Fibroblast of skin of left quadriceps (primary cell): ENCODE results near the gene RNF157.
"Not testable (repeated sequence)": the region's sequence is repeated elsewhere in the genome, so short reads cannot be mapped to it uniquely, and the experiment has no call there.

Source experiments
- DNase-seq, 2 experiments: peaks; one replicate each; pipeline ENCODE4 v3.0.0-alpha.2; 2013; ENCODE audit warnings: low read depth in 2 of 2

RNF157 gene

DNA sequence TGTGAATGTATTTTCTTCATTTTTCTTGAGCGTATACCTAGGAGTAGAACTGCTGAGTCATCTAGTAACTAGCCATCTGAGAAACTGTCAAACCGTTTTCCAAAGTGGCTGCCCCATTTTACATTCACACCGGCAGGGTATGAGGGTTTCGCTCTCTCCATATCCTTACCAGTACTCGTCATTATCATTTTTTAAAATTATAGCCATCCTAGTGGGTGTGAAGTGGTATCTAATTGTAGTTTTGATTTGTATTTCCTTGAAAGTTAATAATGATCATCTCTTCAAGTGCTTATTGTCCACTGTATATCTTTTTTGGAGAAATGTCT, 6.0 kb downstream of the RNF157 start:
- no peak for DNase-seq

DNA sequence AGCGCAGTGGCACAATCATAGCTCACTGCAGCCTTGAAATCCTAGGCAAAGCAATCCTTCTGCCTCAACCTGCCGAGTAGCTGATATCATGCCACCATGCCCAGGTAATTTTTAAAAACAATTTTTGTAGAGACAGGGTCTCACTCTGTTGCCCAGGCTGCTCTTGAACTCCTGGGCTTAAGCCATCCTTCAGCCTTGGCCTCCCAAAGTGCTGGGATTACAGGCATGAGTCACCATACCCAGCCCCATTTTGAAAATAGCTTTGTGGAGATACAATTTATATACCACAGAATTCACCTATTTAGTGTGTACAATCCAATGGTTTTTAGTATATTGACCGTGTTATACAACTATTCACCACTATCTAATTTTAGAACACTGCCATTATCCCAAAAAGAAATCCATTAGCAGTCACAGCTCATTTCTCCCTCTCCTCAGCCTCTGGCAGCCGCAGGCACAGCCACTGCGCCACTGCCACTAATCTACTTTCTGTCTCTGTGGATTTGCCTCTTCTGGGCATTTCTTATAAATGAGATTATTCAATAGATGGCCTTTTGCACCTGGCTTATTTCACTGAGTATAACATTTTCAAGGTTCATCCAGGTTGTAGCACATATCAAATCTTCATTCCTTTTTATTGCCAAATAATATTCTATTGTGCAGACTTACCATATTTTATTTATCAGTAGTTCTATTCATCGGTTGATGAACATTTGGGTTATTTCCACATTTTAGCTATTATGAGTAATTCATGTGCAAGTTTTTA, 6.5 kb downstream of the RNF157 start:
- DNase-seq = no peak

DNA sequence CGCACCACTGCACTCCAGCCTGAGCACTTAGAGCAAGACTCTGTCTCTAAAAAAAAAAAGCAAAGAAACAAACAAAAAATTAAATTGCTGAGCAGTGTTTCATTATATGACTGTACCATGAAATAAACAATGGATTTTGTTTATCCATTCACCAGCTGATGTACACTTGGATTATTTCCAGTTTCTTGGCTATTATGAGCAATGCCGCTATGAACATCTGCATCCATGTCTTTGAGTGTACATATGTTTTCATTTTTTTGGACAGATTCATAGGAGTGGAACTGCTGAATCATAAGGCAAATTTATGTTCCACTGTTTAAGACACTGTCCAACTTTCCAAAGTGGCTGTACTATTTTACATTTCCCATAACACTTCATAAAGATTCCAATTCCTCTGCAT, 8.0 kb downstream of the RNF157 start:
- peak; percentile 87 to 89 for DNase-seq

DNA sequence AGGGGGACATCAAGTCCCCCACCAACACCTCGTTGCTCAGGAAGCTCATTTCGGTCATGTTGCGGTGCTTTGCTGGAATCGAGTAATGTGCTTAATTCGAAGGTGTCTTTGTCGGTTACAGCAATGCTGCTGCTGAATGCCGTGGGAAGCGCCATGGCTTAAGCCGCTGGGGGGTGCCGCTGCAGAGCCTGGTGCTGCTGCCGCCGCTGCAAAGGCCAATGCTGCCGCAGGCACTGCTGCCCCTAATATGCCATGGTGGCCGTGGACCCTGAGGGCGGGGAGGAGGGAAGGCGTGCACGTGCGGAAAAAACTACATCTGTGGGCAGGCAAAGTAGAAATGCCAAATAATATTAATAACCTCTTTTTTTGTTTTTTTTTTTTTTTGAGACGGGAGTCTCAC, 13.5 kb downstream of the RNF157 start:
- not testable (repeated sequence) for DNase-seq

DNA sequence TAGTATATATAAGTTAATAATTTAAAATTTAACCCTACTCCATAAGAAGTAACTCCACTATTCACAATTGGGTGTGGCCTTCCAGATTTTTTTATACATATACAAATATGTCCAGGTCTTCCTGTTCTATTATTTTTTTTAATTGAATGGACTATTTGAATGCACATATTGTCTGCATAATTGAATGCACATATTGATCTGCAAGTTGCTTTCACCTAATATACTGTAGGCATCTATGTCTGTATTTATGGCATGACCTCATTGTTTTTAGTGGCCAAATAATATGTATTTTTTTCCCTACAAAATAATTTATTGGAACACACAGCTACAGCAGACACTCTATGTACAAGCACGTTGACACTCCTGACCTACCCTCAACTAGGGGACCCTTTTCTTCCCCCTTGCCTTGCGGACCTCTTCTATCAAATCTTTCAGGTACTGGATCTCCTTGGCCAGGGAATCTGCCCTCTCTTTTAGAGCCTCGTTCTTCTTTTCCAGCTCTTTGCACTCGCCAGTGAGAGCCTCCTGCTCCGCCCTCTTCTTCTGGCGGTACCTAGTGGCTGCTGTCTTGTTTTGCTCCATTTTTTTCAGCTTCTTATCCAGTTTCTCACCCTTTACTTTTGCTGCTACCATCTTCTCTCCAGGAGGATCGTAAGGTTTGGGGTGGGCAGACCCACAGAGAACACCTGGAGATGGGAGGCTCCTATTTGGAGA, 14.8 kb downstream of the RNF157 start:
- not testable (repeated sequence) for DNase-seq

DNA sequence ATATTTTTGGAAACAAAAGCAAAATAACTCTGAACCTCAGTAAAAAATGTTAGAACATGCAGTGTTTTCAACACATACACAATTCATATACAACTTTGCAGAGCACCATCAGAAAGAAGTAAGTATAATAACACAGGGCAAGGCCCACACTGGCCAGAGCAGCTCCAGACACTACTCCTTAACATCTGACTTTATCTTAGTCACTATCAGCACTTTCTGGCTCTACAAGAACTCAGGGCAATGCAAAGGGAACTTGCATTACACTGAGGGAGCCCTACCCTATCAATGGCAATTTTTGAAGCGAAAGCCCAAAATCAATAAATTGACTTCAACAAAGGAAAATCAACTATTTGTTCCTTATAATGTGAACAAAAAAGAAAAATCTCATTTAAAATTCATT, 16.5 kb downstream of the RNF157 start:
- DNase-seq = no peak

DNA sequence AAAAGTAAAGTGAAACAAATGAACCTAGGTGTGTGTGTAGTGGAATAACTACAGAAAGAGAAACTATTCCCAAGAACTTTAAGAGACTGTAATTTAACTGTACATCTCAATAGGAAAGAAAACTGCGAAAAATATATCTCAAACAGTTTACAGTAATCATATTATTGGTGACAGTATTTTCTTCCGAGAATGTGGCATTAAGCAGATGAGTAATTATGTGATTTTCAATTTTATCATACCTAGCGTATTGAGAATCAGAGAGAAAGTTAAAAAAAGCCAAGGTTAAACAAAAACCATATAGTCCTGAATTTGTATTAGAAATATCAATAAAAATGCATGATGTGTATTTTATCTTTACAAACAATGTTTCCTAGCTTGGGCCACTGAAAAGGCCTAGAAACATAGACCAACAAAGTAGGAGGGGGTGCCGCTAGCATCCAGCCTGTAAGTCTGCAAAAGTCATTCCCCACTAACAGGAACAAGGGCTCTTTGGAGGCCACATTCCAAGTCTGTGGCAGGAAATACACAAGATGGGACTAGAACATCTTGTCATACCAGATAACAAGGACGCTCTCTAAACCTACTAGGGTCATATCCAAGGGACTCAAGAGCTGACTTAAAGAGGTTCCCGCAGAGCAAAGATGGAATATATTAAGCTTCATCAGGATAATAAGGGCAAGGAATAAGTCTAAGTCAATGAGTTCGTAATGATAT, 20.5 kb downstream of the RNF157 start:
- DNase-seq = no peak

DNA sequence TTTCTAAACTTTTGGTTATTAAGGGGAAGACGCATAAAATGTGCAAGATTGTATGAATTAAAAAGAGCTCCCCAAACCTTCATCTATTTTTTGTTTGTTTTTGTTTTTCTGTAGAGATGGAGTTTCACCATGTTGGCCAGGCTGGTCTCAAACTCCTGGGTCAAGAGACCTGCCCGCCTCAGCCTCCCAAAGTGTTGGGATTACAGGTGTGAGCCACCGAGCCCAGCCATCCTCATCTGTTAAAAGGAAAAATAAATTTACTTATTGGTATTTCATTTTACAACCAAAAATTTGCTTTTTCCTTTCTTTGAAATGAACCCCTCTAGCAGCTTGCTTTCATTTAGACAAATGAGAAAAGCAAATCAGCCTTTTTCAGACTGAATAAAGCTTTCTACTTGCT, 23.2 kb downstream of the RNF157 start:
- DNase-seq = no peak

DNA sequence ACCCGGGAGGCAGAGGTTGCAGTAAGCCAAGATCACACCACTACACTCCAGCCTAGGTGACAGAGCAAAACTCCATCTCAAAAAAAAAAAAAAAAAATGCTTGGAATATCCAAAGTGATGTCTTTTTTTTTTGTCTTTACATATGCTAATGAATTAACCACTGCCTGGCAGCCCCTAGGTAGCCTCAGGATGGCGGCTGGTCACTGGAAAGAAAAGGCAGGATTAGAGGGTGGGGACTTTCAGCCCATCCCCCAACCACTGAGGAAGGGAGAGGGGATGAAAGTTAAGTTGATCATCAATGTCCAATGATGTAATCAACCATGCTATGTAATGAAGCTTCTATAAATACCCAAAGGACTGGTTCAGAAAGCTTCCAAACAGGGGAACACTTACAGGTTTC, 26.8 kb downstream of the RNF157 start:
- no peak for DNase-seq

DNA sequence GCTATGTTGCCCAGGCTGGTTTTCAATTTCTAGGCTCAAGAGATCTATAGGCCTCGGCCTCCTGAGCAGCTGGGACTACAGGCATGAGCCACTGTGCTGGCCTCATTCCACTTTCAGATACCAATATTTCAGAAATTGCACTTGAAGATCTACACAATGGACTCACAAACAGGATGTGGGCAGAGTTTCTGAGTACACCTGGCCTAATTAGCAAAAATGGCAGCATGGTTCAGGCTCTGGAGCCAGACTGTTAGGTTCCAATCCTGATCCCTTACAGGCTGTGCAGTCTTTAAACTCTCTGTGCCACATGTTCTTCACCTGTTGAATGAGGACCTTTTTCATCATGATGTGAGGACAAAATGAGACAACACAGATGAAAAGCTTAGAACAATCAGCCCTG, 32.2 kb downstream of the RNF157 start:
- DNase-seq = no peak

DNA sequence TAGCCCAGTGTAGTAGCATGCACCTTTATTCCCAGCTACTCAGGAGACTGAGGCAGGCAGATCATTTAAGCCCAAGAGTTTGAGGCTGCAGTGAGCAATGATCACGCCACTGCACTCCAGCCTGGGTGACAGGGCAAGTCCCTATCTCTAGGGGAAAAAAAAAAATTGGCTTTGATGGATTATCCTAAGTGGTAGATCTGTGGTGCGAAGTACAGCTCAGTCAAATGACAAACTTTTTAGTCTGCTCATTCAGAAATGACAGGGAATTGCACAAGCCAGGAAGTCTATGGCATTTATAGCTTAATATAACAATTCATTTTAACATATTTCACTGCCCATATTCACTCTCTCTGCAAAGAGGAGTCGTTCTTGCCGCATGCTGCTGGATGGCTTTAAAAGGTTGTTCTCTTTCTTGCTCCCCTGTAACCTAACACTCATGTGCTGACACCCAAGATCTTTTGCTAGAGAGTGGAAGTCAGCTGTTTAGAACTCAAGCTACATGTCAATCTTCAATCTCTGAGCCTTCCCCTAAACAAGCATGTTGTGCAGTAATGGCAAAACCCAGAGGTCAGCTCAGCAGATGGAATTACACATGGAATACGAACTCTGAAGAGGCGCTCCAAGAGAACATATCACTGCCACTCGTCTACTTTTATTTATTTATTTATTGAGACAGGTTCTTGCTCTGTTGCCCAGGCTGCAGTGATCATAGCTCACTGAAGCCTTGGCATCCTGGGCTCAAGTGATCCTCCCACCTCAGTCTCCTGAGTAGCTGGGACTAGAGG, 32.8 kb downstream of the RNF157 start:
- no peak for DNase-seq

DNA sequence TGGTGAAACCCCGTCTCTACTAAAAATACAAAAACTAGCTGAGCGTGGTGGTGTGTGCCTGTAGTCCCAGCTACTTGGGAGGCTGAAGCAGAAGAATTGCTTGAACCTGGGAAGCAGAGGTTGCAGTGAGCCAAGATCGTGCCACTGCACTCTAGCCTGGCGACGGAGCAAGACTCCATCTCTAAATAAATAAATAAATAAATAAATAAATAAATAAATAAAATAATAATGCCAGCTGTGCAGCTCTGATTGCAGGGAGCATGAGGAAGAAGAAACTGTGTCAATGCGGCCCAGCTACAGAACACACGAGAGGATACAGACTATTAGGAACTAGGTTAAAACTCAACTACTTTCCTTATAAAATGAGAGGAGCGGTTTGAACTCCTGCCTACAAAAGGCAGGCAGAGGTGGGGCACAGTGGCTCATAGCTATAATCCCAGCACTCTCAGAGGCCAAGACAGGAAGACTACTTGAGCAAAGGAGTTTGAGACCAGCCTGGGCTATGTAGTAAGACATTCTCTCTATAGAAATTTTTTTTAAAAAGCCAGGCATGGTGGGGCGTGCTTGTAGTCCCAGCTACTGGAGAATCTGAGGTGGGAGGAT, 34.6 kb downstream of the RNF157 start:
- not testable (repeated sequence) for DNase-seq

DNA sequence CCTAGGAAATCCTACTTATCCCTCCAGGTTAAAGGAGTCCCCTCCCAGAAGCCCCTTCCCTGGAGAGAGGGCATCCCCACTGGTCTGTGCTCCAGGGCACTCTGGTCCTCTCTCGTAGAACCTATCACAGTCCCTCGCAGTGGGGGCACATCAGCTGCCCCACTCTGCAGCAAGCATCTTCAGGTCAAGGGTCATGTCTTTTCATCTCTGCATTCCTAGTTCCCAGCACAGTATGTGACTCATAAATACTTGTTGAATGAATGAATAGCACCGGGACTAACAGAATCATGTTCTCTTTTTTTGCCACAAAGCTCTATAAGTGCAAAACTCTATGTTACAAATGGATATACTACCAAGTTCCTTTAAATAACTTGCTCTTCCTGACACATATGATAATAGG, 36.0 kb downstream of the RNF157 start:
- DNase-seq = peak; percentile 41 to 42

DNA sequence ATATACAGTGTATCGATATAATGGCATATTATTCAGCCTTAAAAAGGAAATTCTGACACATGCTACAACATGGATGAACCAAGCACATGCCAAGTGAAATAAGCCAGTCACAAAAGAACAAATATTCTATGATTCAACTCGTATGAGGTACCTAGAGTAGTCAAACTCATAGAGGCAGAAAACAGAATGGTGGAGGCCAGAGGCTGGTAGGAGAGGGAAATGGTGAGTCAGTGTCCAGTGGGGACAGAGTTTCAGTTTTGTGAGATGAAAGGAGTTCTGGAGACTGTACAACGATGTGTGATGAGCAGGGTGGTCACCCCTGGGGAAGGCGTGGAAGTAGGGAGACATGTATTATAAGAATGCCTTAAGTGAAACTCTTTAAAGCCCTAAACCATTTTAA, 39.9 kb downstream of the RNF157 start:
- no peak for DNase-seq

DNA sequence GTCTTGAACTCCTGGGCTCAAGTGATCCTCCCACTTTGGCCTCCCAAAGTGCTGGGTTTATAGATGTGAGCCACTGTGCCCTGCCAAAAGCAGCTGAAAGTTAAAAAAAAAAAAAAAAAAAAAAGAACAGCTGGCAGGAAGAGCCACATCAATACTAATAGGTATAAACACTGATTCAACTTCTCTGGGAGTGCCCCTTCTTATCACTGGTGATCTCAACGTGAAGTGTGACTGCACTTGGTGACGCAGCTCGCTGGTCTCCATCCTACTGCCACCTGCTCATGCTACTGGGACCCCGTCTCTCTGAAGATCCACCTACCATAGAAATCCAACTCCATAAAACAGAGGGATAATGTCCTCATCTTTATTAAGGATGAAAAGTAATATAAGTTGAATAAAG, 40.8 kb downstream of the RNF157 start:
- no peak for DNase-seq

DNA sequence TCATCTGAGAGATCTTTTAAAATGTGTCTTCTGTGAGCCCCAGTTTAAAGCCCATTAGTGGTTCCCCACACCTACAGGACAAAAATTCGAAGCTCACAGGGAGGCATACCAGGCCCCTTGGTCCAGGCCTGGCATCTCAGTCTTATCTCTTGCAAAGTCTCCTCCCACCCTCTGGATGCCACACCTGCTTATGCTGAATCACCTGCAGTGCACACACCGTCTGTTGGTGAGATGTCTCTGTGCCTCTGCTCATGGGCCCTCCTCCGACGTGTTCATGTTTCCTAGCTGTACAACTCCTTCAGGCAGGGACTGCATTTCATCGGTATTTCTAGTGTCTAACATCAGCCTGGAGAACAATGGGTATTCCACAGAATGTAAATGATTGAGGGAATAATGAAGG, 41.6 kb downstream of the RNF157 start:
- DNase-seq = no peak

DNA sequence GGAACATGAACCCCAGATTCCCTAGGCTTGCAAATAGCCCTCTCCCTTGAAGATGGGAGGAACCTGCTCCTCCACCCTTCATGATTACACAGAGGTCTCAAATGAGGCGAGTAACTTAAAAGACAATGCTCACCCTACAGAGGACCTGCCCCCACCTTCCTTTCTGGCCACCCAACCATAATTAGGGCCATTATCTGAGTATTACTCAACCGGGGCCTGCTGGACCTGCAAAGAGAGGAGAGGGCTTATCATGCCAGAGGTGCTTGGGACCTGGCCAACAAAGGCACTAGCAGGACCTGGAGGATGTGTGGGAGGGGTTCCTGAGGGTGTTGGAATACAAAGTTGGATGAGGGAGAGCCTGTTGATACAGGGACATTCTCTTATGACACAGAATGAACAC, 42.4 kb downstream of the RNF157 start:
- no peak for DNase-seq

DNA sequence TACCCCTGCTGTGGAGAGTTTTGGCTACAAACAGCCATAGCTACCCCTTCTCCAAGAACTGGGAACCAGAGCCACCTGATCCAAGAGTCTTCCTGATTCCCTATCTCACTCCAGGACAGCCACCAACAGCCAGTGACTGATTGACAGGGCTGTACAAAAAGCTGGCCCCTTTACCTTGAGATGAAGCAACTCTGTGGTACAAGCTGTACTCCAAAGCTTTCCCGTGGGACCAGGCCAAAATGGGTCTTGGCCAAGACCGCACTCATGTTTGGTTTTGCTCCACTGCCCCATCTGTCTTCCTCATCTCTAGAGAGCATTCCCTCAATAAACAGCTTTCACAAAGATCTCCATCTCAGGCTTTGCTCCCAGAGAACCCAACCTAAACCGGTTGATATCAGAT, 43.6 kb downstream of the RNF157 start:
- no peak for DNase-seq

DNA sequence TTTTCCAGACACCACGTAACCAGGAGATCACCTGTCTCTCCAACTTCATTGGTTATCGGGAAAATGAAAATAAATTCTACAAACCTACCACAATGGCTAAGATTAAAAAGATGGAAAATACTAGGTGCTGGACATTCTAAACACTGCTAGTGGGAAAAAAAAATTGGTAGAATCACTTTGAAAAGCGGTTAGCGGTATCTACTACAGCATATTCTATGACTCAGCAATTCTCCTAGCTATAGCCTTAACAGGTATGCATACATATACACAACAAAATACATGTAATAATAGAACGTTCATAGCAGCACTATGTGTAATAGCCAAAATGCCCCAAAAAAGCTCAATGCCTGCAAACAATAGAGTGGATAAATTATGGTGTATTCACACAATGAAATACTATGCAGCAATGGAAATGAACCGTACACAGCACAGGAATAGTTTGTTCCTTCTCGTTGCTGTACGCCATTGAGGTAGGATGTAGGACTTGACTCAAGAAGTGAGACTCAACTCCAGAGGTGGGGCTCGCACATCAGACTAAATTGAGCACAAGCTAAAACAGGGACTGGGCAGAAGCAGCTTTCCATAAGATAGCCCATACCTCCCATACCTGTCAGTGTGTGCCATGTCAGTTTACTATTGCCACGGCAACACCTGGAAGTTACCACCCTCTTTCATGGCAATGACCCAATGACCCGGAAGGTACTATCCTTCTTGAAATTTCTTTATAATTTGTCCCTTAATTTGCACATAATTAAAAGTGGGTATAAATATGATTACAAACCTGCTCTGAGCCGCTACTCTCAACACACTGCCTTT, 44.8 kb downstream of the RNF157 start:
- DNase-seq = no peak

DNA sequence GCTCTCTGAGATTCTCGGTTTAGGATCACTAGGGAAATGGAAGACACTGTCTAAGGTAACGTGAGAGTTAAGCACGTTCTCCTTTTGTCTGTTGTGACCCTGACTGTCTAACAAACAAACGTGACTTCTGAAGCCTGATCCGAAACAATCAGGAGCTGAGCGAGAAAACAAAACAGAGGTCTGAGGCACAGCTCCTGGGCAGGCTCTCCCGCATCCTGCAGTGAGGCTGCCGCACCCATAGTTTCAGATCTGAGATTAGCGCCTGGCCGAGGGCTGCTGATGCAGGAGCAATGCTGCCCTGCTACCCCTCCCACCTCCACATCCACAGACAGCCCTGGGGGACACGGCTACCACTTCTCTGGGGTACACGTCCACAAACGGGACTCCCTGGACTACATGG, 46.7 kb downstream of the RNF157 start:
- no peak for DNase-seq

DNA sequence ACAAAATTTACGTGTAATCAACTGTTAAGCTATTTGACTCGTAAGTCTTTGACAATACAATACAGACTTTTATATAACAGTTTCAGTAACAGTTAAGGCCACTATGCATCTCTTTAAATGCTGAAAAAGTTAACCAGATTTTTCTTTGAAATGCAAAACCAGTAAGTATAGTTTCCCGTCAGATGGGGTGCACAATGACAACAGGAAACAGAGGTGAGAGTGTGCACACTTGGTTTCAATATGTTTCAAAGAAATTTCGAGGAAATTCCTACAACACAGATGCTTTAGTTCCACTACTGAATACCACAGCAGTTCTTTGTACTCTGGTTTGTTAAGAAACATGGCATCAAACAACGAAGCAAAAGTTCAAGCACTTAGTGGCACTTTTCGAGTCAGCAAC, 48.4 kb downstream of the RNF157 start:
- DNase-seq = no peak
